Tibial nerve (tissue), 4 donors: ENCODE results near the gene BCAS1. TPM values are rescaled to one million over a fixed set of nuclear protein-coding genes. Genes with fewer than 3 reads are reported as not detected.
"Not testable (repeated sequence)": the region's sequence is repeated elsewhere in the genome, so short reads cannot be mapped to it uniquely, and the experiment has no call there.

Experiments
- DNase-seq, 2 donors: peaks; one replicate each; pipeline ENCODE4 v3.0.0-alpha.2; 2019; ENCODE audit warnings: low spot score in 2 of 2
- H3K27ac ChIP-seq, 4 donors: fragments of 200-600 bp; sonication (generic) in 3 of 4; one replicate each; pipeline ENCODE4 v1.5.1; 2017 to 2019; ENCODE audit warnings: mild to moderate bottlenecking in 1 of 4
- H3K27me3 ChIP-seq, 2 donors: fragments of 200-600 bp; sonication (generic) in 1 of 2; one replicate each; pipeline versions ENCODE4 v1.5.1 to v1.6.0; 2017 to 2019
- H3K36me3 ChIP-seq, 3 donors: fragments of 200-600 bp; sonication (generic); one replicate each; pipeline ENCODE4 v1.5.1; 2018 to 2019
- H3K4me1 ChIP-seq, 4 donors: fragments of 200-600 bp; sonication (generic) in 3 of 4; one replicate each; pipeline ENCODE4 v1.5.1; 2017 to 2019
- H3K4me3 ChIP-seq, 4 donors: fragments of 200-600 bp; sonication (generic) in 3 of 4; one replicate each; pipeline ENCODE4 v1.5.1; 2017 to 2019; ENCODE audit warnings: mild to moderate bottlenecking in 1 of 4, moderate library complexity in 1 of 4
- H3K9me3 ChIP-seq, 4 donors: fragments of 200-600 bp; sonication (generic) in 3 of 4; one replicate each; pipeline ENCODE4 v1.5.1; 2017 to 2019
- CTCF ChIP-seq, 5 experiments: fragments of 200-600 bp in 3 of 5; fragments of 450-650 bp in 2 of 5; sonication (generic) in 3 of 5; IDR thresholded peaks; one replicate each; pipeline ENCODE4 v1.5.1; 2016 to 2019; ENCODE audit warnings: antibody characterized with exemption in 5 of 5, mild to moderate bottlenecking in 3 of 5, moderate library complexity in 2 of 5
- EP300 ChIP-seq, 2 donors: sonication (generic); formaldehyde crosslinking; IDR thresholded peaks; one replicate each; pipeline ENCODE4 v1.6.1; 2017; ENCODE audit warnings: antibody characterized with exemption in 2 of 2, mild to moderate bottlenecking in 1 of 2
- POLR2A ChIP-seq, 2 donors: fragments of 450-650 bp; IDR thresholded peaks; one replicate each; pipeline ENCODE4 v1.6.1; 2017; ENCODE audit warnings: antibody characterized with exemption in 2 of 2, mild to moderate bottlenecking in 2 of 2, moderate library complexity in 2 of 2
- WGBS, 2 donors: methylation state at CpG; one replicate each; pipeline ENCODE4 v1.1.5; 2018; 5-methylcytosine and 5-hydroxymethylcytosine counted together
- total RNA-seq, 4 donors: library from RNA; depleted of rRNA; stranded (reverse); fragments of >200 nt; gene quantifications; one replicate each; pipeline ENCODE4 v1.1.0, GENCODE V29; 2016

Gene BCAS1
- total RNA-seq, 4 donors from 2014 or later, result 34.8 to 59.6 (median 47.1) TPM

- Histone ChIP-seq H3K27ac (no peak overlapping the region), H3K36me3 (no peaks in the 10 kb centered on the region), H3K27me3 (no peaks in the 10 kb centered on the region), H3K4me3 (no peak overlapping the region), H3K9me3 (no peaks in the 10 kb centered on the region), H3K4me1 (peaks cover 0 to 11% (median 0%) of the 10 kb centered on the region in 4 donors)
- WGBS, 2 donors, result 9 to 14% methylated on average over 4 of the region's 4 CpGs
- TF ChIP-seq POLR2A (IDR thresholded peaks at IDR 0.05) (no peak), CTCF (IDR thresholded peaks at IDR 0.05) (no peak), EP300 (IDR thresholded peaks at IDR 0.05) (no peak)
- no peak for DNase-seq
Observed at GRCh38 chr20:53980031-53980465, 90.3 kb downstream of the BCAS1 start.

DNA sequence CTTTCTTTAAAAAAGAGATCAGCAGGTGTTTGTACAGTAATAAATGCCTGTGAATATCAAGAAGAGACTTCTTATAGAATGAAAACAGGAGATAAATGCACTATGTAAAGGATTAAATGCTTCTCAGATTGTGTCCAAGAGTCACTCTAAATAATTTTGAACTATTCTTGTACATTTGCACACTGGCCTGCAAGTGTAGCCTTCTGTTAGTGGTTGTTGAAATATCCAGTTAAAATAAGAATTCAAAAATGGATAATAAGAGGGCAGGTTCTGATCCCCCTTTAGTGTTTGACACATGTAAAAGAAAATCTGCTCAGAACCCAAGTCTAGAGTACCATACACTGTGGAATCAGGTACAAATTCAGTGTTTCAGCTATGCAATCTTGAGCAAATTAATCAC lies 91.9 kb downstream of the BCAS1 start:
- Histone ChIP-seq H3K9me3 (peaks cover 0 to 5% (median 0%) of the 10 kb centered on the region in 4 donors), H3K27me3 (no peaks in the 10 kb centered on the region), H3K36me3 (peaks cover 0 to 4% (median 0%) of the 10 kb centered on the region in 3 donors), H3K4me1 (peaks cover 0 to 7% (median 0%) of the 10 kb centered on the region in 4 donors), H3K27ac (no peak overlapping the region), H3K4me3 (no peak overlapping the region)
- no peak for DNase-seq
- TF ChIP-seq POLR2A (IDR thresholded peaks at IDR 0.05) (no peak), EP300 (IDR thresholded peaks at IDR 0.05) (no peak), CTCF (IDR thresholded peaks at IDR 0.05) (no peak)

- WGBS, 2 donors, result 92 to 100% methylated on average over 1 of the region's 1 CpG
- H3K36me3 ChIP-seq, result peaks cover 0 to 4% (median 0%) of the 10 kb centered on the region in 3 donors
- H3K4me3 ChIP-seq, result no peak overlapping the region
- H3K9me3 ChIP-seq, result peaks cover 0 to 5% (median 0%) of the 10 kb centered on the region in 4 donors
- H3K27me3 ChIP-seq, result no peaks in the 10 kb centered on the region
- H3K27ac ChIP-seq, result peak overlapping the region in 1 of 4 donors; percentile 45
- no peak for DNase-seq
- TF ChIP-seq EP300 (IDR thresholded peaks at IDR 0.05) (no peak), POLR2A (IDR thresholded peaks at IDR 0.05) (no peak), CTCF (IDR thresholded peaks at IDR 0.05) (no peak)
- H3K4me1 ChIP-seq, result peaks cover 0 to 7% (median 0%) of the 10 kb centered on the region in 4 donors
Observed at GRCh38 chr20:53977391-53977790, 93.0 kb downstream of the BCAS1 start.

DNA sequence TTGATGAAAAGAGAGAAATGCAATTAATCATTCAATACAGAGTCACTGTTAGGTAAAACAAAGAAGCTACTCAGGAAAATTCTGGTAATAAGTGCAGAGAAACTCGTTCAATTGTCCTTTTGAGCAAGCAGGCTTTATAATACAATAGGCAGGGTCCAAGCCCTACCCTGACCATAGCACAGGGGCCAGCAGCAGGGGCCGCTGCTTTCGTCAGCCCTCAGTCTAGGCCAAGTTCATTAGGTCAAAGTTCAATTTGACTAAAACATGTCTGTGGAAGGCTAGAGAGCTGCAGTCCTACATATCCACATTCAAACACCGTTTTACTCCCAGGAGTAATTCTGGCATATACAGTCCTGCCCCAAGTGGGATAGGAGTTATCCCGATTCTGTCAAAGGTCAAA lies 94.6 kb downstream of the BCAS1 start:
- Histone ChIP-seq H3K9me3 (peaks cover 0 to 5% (median 0%) of the 10 kb centered on the region in 4 donors), H3K4me3 (no peak overlapping the region), H3K27ac (peak overlapping the region in 2 of 4 donors; percentile 45 to 52), H3K27me3 (no peaks in the 10 kb centered on the region), H3K36me3 (peaks cover 0 to 4% (median 0%) of the 10 kb centered on the region in 3 donors), H3K4me1 (peaks cover 0 to 7% (median 0%) of the 10 kb centered on the region in 4 donors)
- no peak for TF ChIP-seq POLR2A (IDR thresholded peaks at IDR 0.05)
- no peak for TF ChIP-seq EP300 (IDR thresholded peaks at IDR 0.05)
- TF ChIP-seq CTCF (IDR thresholded peaks at IDR 0.05), result no peak
- no peak for DNase-seq
- WGBS, 2 donors, result 34 to 36% methylated on average over 5 of the region's 5 CpGs

DNA sequence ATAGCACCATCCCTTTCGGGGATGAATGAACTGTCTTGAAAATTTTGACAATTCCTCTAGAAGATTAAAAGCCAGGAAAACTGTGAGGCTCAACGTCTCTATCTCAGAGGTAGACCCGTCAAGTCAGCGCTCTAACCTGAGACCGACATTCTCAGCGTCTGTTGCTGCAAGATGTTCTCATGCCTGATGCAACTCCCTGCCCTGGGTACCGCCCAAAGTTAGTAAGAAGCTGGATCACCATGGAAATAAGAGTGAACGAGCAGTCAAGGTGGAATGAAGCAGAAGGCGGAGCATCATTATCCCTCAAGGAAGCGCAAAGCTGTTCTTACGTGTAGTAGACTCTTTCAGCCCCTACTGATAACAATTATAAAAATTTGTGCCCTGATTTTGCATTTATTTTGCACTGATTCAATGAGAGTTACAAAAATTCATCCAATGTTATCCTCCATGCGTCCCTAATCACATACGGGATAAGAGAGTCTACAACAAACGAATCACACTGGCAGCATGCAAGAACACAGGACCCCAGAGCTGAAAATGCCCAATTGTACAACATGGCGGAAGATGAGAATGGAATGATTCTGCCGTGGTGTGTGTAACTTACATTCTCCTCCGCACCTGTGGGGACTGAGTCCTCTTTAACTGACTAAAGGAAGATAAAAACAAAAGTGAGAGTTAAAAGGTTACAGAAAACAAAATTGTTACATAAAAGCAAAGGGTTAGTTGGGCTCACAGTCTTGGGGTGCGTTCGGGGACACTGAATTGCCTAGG lies 95.4 kb downstream of the BCAS1 start:
- Histone ChIP-seq H3K27ac (no peak overlapping the region), H3K36me3 (peaks cover 0 to 4% (median 0%) of the 10 kb centered on the region in 3 donors), H3K4me1 (peaks cover 0 to 4% (median 0%) of the 10 kb centered on the region in 4 donors), H3K27me3 (no peaks in the 10 kb centered on the region), H3K4me3 (no peak overlapping the region), H3K9me3 (peaks cover 0 to 5% (median 0%) of the 10 kb centered on the region in 4 donors)
- WGBS, 2 donors, result 87 to 89% methylated on average over 19 of the region's 19 CpGs
- TF ChIP-seq CTCF (IDR thresholded peaks at IDR 0.05), result no peak
- no peak for TF ChIP-seq EP300 (IDR thresholded peaks at IDR 0.05)
- TF ChIP-seq POLR2A (IDR thresholded peaks at IDR 0.05), result no peak
- DNase-seq, result no peak

- not testable (repeated sequence) for DNase-seq, H3K9me3 ChIP-seq, H3K36me3 ChIP-seq, H3K4me3 ChIP-seq, H3K27me3 ChIP-seq, H3K27ac ChIP-seq, H3K4me1 ChIP-seq
- WGBS, 2 donors, result 73 to 90% methylated on average over 5 of the region's 5 CpGs
Observed at GRCh38 chr20:53973882-53974281, 96.5 kb downstream of the BCAS1 start.
